Measurements from ENCODE around the gene SPCS2.
"Not testable (repeated sequence)": the region's sequence is repeated elsewhere in the genome, so short reads cannot be mapped to it uniquely, and the experiment has no call there.

Gene SPCS2

GRCh38 chr11:75013051-75013450, 64.0 kb downstream of the SPCS2 start:
- no peak overlapping the region for H2BK120ac ChIP-seq (ENCODE audit: insufficient read depth, low read length, poor library complexity)
- no peak overlapping the region for H2AK5ac ChIP-seq (ENCODE audit: low read length)
- no peak for DNase-seq
- H3K36me3 ChIP-seq (ENCODE audit: control insufficient read depth in 1 of 2, insufficient read depth in 2 of 2, low read length in 2 of 2): peaks cover 3 to 4% of the 10 kb centered on the region in 2 experiments
- no peak overlapping the region for H3K4ac ChIP-seq (ENCODE audit: low read depth, low read length)
- H3K4me2 ChIP-seq (ENCODE audit: low read length): no peak overlapping the region
- H3K9ac ChIP-seq (ENCODE audit: low read length): no peak overlapping the region
- H3K9me3 ChIP-seq (ENCODE audit: insufficient read depth, low read depth, low read length): no peaks in the 10 kb centered on the region
- no peak overlapping the region for H4K91ac ChIP-seq (ENCODE audit: low read depth, low read length)
- no peak overlapping the region for H4K12ac ChIP-seq (ENCODE audit: low read depth, low read length)
- no peaks in the 10 kb centered on the region for H3K4me1 ChIP-seq (ENCODE audit: control insufficient read depth in 1 of 2, insufficient read depth in 2 of 2, low read length in 2 of 2)
- H3K27ac ChIP-seq (ENCODE audit: low read depth, low read length): no peak overlapping the region
- H3K79me2 ChIP-seq (ENCODE audit: control insufficient read depth, insufficient read depth, low read length, poor library complexity): no peaks in the 10 kb centered on the region
- H3K27me3 ChIP-seq (ENCODE audit: insufficient read depth, low read length): no peaks in the 10 kb centered on the region
- H2AFZ ChIP-seq (ENCODE audit: insufficient read depth, low read length, poor library complexity): no peak overlapping the region
- H3K23ac ChIP-seq (ENCODE audit: low read length): no peak overlapping the region
- no peak overlapping the region for H2BK5ac ChIP-seq (ENCODE audit: low read depth, low read length, poor library complexity)
- no peak overlapping the region for H4K8ac ChIP-seq (ENCODE audit: low read depth, low read length)
- H3K79me1 ChIP-seq (ENCODE audit: low read length): no peaks in the 10 kb centered on the region
- no peak overlapping the region for H2BK12ac ChIP-seq (ENCODE audit: low read length)
- no peak overlapping the region for H3K4me3 ChIP-seq (ENCODE audit: low read depth, low read length)
- no peak overlapping the region for H3K18ac ChIP-seq (ENCODE audit: low read length)
- H3K14ac ChIP-seq (ENCODE audit: low read length): no peak overlapping the region

GRCh38 chr11:75014129-75014528, 65.1 kb downstream of the SPCS2 start:
- Histone ChIP-seq H3K27ac (ENCODE audit: low read depth, low read length) (no peak overlapping the region), H3K4me3 (ENCODE audit: low read depth, low read length) (no peak overlapping the region), H3K4me2 (ENCODE audit: low read length) (no peak overlapping the region), H2AK5ac (ENCODE audit: low read length) (no peak overlapping the region), H2AFZ (ENCODE audit: insufficient read depth, low read length, poor library complexity) (no peak overlapping the region), H2BK12ac (ENCODE audit: low read length) (no peak overlapping the region), H2BK5ac (ENCODE audit: low read depth, low read length, poor library complexity) (no peak overlapping the region), H3K4me1 (ENCODE audit: control insufficient read depth in 1 of 2, insufficient read depth in 2 of 2, low read length in 2 of 2) (no peaks in the 10 kb centered on the region), H4K8ac (ENCODE audit: low read depth, low read length) (no peak overlapping the region), H3K9me3 (ENCODE audit: insufficient read depth, low read depth, low read length) (peaks cover under 1% of the 10 kb centered on the region), H4K12ac (ENCODE audit: low read depth, low read length) (no peak overlapping the region), H3K4ac (ENCODE audit: low read depth, low read length) (no peak overlapping the region), H3K9ac (ENCODE audit: low read length) (no peak overlapping the region), H3K79me2 (ENCODE audit: control insufficient read depth, insufficient read depth, low read length, poor library complexity) (no peaks in the 10 kb centered on the region), H3K36me3 (ENCODE audit: control insufficient read depth in 1 of 2, insufficient read depth in 2 of 2, low read length in 2 of 2) (peaks cover 3 to 4% of the 10 kb centered on the region in 2 experiments), H4K91ac (ENCODE audit: low read depth, low read length) (no peak overlapping the region), H3K27me3 (ENCODE audit: insufficient read depth, low read length) (no peaks in the 10 kb centered on the region), H2BK120ac (ENCODE audit: insufficient read depth, low read length, poor library complexity) (no peak overlapping the region), H3K14ac (ENCODE audit: low read length) (no peak overlapping the region), H3K18ac (ENCODE audit: low read length) (no peak overlapping the region), H3K23ac (ENCODE audit: low read length) (no peak overlapping the region), H3K79me1 (ENCODE audit: low read length) (no peaks in the 10 kb centered on the region)
- no peak for DNase-seq
- WGBS (ENCODE audit: extremely low coverage, insufficient coverage, insufficient read length): no CpG with 5 or more reads among the region's 1 CpG

GRCh38 chr11:75019200-75019599, 70.1 kb downstream of the SPCS2 start:
- H3K27ac ChIP-seq (ENCODE audit: low read depth, low read length); H2BK12ac ChIP-seq (ENCODE audit: low read length); H3K14ac ChIP-seq (ENCODE audit: low read length); H3K9me3 ChIP-seq (ENCODE audit: insufficient read depth, low read depth, low read length); H2BK5ac ChIP-seq (ENCODE audit: low read depth, low read length, poor library complexity); DNase-seq; H3K4ac ChIP-seq (ENCODE audit: low read depth, low read length); H4K12ac ChIP-seq (ENCODE audit: low read depth, low read length); H3K27me3 ChIP-seq (ENCODE audit: insufficient read depth, low read length); H3K4me1 ChIP-seq (ENCODE audit: control insufficient read depth in 1 of 2, insufficient read depth in 2 of 2, low read length in 2 of 2); H3K9ac ChIP-seq (ENCODE audit: low read length); H4K8ac ChIP-seq (ENCODE audit: low read depth, low read length); H2BK120ac ChIP-seq (ENCODE audit: insufficient read depth, low read length, poor library complexity); H4K91ac ChIP-seq (ENCODE audit: low read depth, low read length); H3K18ac ChIP-seq (ENCODE audit: low read length); H2AFZ ChIP-seq (ENCODE audit: insufficient read depth, low read length, poor library complexity); H3K4me2 ChIP-seq (ENCODE audit: low read length); H3K36me3 ChIP-seq (ENCODE audit: control insufficient read depth in 1 of 2, insufficient read depth in 2 of 2, low read length in 2 of 2); H2AK5ac ChIP-seq (ENCODE audit: low read length); H3K79me1 ChIP-seq (ENCODE audit: low read length); H3K23ac ChIP-seq (ENCODE audit: low read length); H3K79me2 ChIP-seq (ENCODE audit: control insufficient read depth, insufficient read depth, low read length, poor library complexity); H3K4me3 ChIP-seq (ENCODE audit: low read depth, low read length): not testable (repeated sequence)
- WGBS (ENCODE audit: extremely low coverage, insufficient coverage, insufficient read length): no CpG with 5 or more reads among the region's 3 CpGs

GRCh38 chr11:75020328-75020727, 71.3 kb downstream of the SPCS2 start:
- not testable (repeated sequence) for H3K4me3 ChIP-seq (ENCODE audit: low read depth, low read length); H3K79me1 ChIP-seq (ENCODE audit: low read length); H2BK12ac ChIP-seq (ENCODE audit: low read length); H2BK120ac ChIP-seq (ENCODE audit: insufficient read depth, low read length, poor library complexity); H3K36me3 ChIP-seq (ENCODE audit: control insufficient read depth in 1 of 2, insufficient read depth in 2 of 2, low read length in 2 of 2); DNase-seq; H3K23ac ChIP-seq (ENCODE audit: low read length); H3K79me2 ChIP-seq (ENCODE audit: control insufficient read depth, insufficient read depth, low read length, poor library complexity); H4K12ac ChIP-seq (ENCODE audit: low read depth, low read length); H3K9me3 ChIP-seq (ENCODE audit: insufficient read depth, low read depth, low read length); H3K4ac ChIP-seq (ENCODE audit: low read depth, low read length); H2BK5ac ChIP-seq (ENCODE audit: low read depth, low read length, poor library complexity); H2AK5ac ChIP-seq (ENCODE audit: low read length); H3K18ac ChIP-seq (ENCODE audit: low read length); H3K4me2 ChIP-seq (ENCODE audit: low read length); H3K4me1 ChIP-seq (ENCODE audit: control insufficient read depth in 1 of 2, insufficient read depth in 2 of 2, low read length in 2 of 2); H3K9ac ChIP-seq (ENCODE audit: low read length); H3K14ac ChIP-seq (ENCODE audit: low read length); H4K8ac ChIP-seq (ENCODE audit: low read depth, low read length); H3K27me3 ChIP-seq (ENCODE audit: insufficient read depth, low read length); H2AFZ ChIP-seq (ENCODE audit: insufficient read depth, low read length, poor library complexity); H3K27ac ChIP-seq (ENCODE audit: low read depth, low read length); H4K91ac ChIP-seq (ENCODE audit: low read depth, low read length)
- WGBS (ENCODE audit: extremely low coverage, insufficient coverage, insufficient read length): no CpG with 5 or more reads among the region's 5 CpGs
